Skeletal muscle tissue (tissue), 4 donors: ENCODE measurements around the gene SPX. TPM values are rescaled to one million over a fixed set of nuclear protein-coding genes. Genes with fewer than 3 reads are reported as not detected.

Experiments used
- H3K27ac ChIP-seq: one replicate; pipeline ENCODE4 v1.7.0; 2013; ENCODE audit warnings: mild to moderate bottlenecking, low read depth, low read length, inconsistent platforms
- H3K27me3 ChIP-seq, 3 donors: one replicate each; pipeline ENCODE4 v1.7.0; 2013; ENCODE audit warnings: low read length in 3 of 3; ENCODE audit not compliant: control insufficient read depth in 3 of 3, insufficient read depth in 3 of 3
- H3K36me3 ChIP-seq, 3 donors: one replicate each; pipeline ENCODE4 v1.7.0; 2013; ENCODE audit warnings: low read length in 3 of 3; ENCODE audit not compliant: control insufficient read depth in 3 of 3, insufficient read depth in 3 of 3
- H3K4me1 ChIP-seq, 3 donors: one replicate each; pipeline ENCODE4 v1.7.0; 2013; ENCODE audit warnings: low read length in 3 of 3, mild to moderate bottlenecking in 3 of 3; ENCODE audit not compliant: control insufficient read depth in 3 of 3, insufficient read depth in 3 of 3
- H3K4me3 ChIP-seq, 3 donors: one replicate each; pipeline ENCODE4 v1.7.0; 2013; ENCODE audit warnings: low read length in 3 of 3
- H3K9ac ChIP-seq, 3 donors: one replicate each; pipeline ENCODE4 v1.7.0; 2013; ENCODE audit warnings: low read length in 3 of 3, mild to moderate bottlenecking in 3 of 3, moderate library complexity in 2 of 3, low read depth in 1 of 3
- H3K9me3 ChIP-seq, 3 donors: one replicate each; pipeline ENCODE4 v1.7.0; 2013; ENCODE audit warnings: low read length in 3 of 3; ENCODE audit not compliant: control insufficient read depth in 3 of 3
- total RNA-seq: library from RNA; depleted of rRNA; stranded (reverse); fragments of >200 nt; gene quantifications from one replicate; pipeline ENCODE4 v1.2.3, GENCODE V29; 2014
- donor health status: Osteomylitis.

SPX gene
- total RNA-seq, result 7.8 TPM

GRCh38 chr12:21526053-21526452 lies at the start of gene SPX:
Gene SPX (plus strand): TSS chr12:21526296. CDS start chr12:21526473, 177 bp downstream.
- H3K27me3 ChIP-seq, result peaks cover 0 to 2% (median 0%) of the 10 kb centered on the region in 3 donors

GRCh38 chr12:21476949-21477348 lies 49.1 kb upstream of the SPX start:
- Histone ChIP-seq H3K27ac (no peak overlapping the region), H3K9ac (no peak overlapping the region), H3K27me3 (no peaks in the 10 kb centered on the region), H3K4me3 (no peak overlapping the region), H3K4me1 (no peaks in the 10 kb centered on the region), H3K36me3 (peaks cover 9 to 52% (median 35%) of the 10 kb centered on the region in 3 donors), H3K9me3 (no peaks in the 10 kb centered on the region)

More at GRCh38 chr12:21526053-21526452, at the start of gene SPX:
- Histone ChIP-seq H3K4me1 (peaks cover 13 to 16% (median 15%) of the 10 kb centered on the region in 3 donors), H3K4me3 (peak within 1 kb of the TSS; percentile 74 to 83 (median 79)), H3K27ac (peak within 1 kb of the TSS; percentile 59), H3K36me3 (no peaks in the 10 kb centered on the region), H3K9me3 (peaks cover 0 to 2% (median 0%) of the 10 kb centered on the region in 3 donors), H3K9ac (peak within 1 kb of the TSS in 2 of 3 donors; percentile 74 to 86)

- no peaks in the 10 kb centered on the region for H3K4me1 ChIP-seq
- no peak overlapping the region for H3K4me3 ChIP-seq
- no peak overlapping the region for H3K9ac ChIP-seq
- H3K27ac ChIP-seq, result no peak overlapping the region
- H3K27me3 ChIP-seq, result no peaks in the 10 kb centered on the region
- no peaks in the 10 kb centered on the region for H3K9me3 ChIP-seq
- H3K36me3 ChIP-seq, result peaks cover 9 to 50% (median 36%) of the 10 kb centered on the region in 3 donors
Measured at GRCh38 chr12:21478756-21479455, 47.2 kb upstream of the SPX start.

GRCh38 chr12:21483531-21483930 lies 42.6 kb upstream of the SPX start:
- no peak overlapping the region for H3K9ac ChIP-seq
- H3K9me3 ChIP-seq, result no peaks in the 10 kb centered on the region
- H3K27ac ChIP-seq, result no peak overlapping the region
- H3K4me1 ChIP-seq, result no peaks in the 10 kb centered on the region
- H3K4me3 ChIP-seq, result no peak overlapping the region
- peaks cover 7 to 40% (median 27%) of the 10 kb centered on the region in 3 donors for H3K36me3 ChIP-seq
- H3K27me3 ChIP-seq, result no peaks in the 10 kb centered on the region

- H3K27ac ChIP-seq, result no peak overlapping the region
- no peaks in the 10 kb centered on the region for H3K27me3 ChIP-seq
- H3K9me3 ChIP-seq, result no peaks in the 10 kb centered on the region
- H3K4me3 ChIP-seq, result no peak overlapping the region
- peaks cover 3 to 33% (median 26%) of the 10 kb centered on the region in 3 donors for H3K36me3 ChIP-seq
- H3K4me1 ChIP-seq, result no peaks in the 10 kb centered on the region
- no peak overlapping the region for H3K9ac ChIP-seq
Measured at GRCh38 chr12:21485998-21486397, 40.1 kb upstream of the SPX start.

- Histone ChIP-seq H3K27me3 (no peaks in the 10 kb centered on the region), H3K36me3 (peaks cover 21 to 33% (median 32%) of the 10 kb centered on the region in 3 donors), H3K4me1 (peaks cover 16 to 33% (median 24%) of the 10 kb centered on the region in 3 donors), H3K4me3 (no peak overlapping the region), H3K27ac (no peak overlapping the region), H3K9ac (no peak overlapping the region), H3K9me3 (no peaks in the 10 kb centered on the region)
Measured at GRCh38 chr12:21499765-21500164, 26.3 kb upstream of the SPX start.

GRCh38 chr12:21500786-21501257 lies 25.3 kb upstream of the SPX start:
- H3K27me3 ChIP-seq, result no peaks in the 10 kb centered on the region
- peak overlapping the region; percentile 82 for H3K27ac ChIP-seq
- peaks cover 16 to 33% (median 24%) of the 10 kb centered on the region in 3 donors for H3K4me1 ChIP-seq
- no peaks in the 10 kb centered on the region for H3K9me3 ChIP-seq
- H3K36me3 ChIP-seq, result peaks cover 16 to 26% (median 25%) of the 10 kb centered on the region in 3 donors
- H3K4me3 ChIP-seq, result peak overlapping the region; percentile 83 to 90 (median 89)
- H3K9ac ChIP-seq, result peak overlapping the region; percentile 81 to 84 (median 82)

- Histone ChIP-seq H3K4me3 (peak within 1 kb of the TSS; percentile 83 to 90 (median 89)), H3K9ac (peak within 1 kb of the TSS; percentile 84 to 89 (median 89)), H3K27ac (peak within 1 kb of the TSS; percentile 82), H3K4me1 (peaks cover 16 to 33% (median 24%) of the 10 kb centered on the region in 3 donors), H3K36me3 (peaks cover 10 to 19% (median 18%) of the 10 kb centered on the region in 3 donors), H3K27me3 (no peaks in the 10 kb centered on the region), H3K9me3 (no peaks in the 10 kb centered on the region)
Measured at GRCh38 chr12:21501258-21502163, 24.6 kb upstream of the SPX start, which contains the start of the genes GOLT1B and RECQL. Gene GOLT1B (plus strand): TSS chr12:21501789. CDS start chr12:21501924, 135 bp downstream. Gene RECQL (minus strand): TSS chr12:21501635. CDS start chr12:21499570, 2,065 bp downstream.

GRCh38 chr12:21502164-21502496 lies 24.0 kb upstream of the SPX start:
- Histone ChIP-seq H3K27ac (peak overlapping the region; percentile 82), H3K4me3 (peak overlapping the region; percentile 83 to 90 (median 89)), H3K4me1 (peaks cover 16 to 33% (median 24%) of the 10 kb centered on the region in 3 donors), H3K36me3 (peaks cover 6 to 13% (median 12%) of the 10 kb centered on the region in 3 donors), H3K9ac (peak overlapping the region; percentile 84 to 89 (median 89)), H3K27me3 (no peaks in the 10 kb centered on the region), H3K9me3 (no peaks in the 10 kb centered on the region)
